OCI-LY3 (cell line): ENCODE data around the gene NUP93.

ENCODE experiments used
- CTCF ChIP-seq: fragments of 200-600, 300-600 bp; sonication (generic); IDR thresholded peaks from 2 replicates; pipeline ENCODE4 v1.5.1; 2014; ENCODE audit warnings: antibody characterized with exemption, low read length, low read depth
- EZH2phosphoT487 ChIP-seq: fragments of 200-600 bp; shearing (Covaris generic); IDR thresholded peaks from 2 replicates; pipeline ENCODE4 v1.6.1; 2018; ENCODE audit warnings: antibody characterized with exemption, mixed run types, low read depth

- TF ChIP-seq CTCF = no peak
- TF ChIP-seq EZH2phosphoT487 = no peak
These were observed 153.7 kb downstream of the NUP93 start for GRCh38 chr16:56883586-56883985.
